Hepatocyte (in vitro differentiated cells): Measurements from ENCODE around the gene DAP3. TPM values are rescaled to one million over a fixed set of nuclear protein-coding genes. Genes with fewer than 3 reads are reported as not detected.
"Not testable (repeated sequence)": the region's sequence is repeated elsewhere in the genome, so short reads cannot be mapped to it uniquely, and the experiment has no call there.

Experiments
- DNase-seq: peaks from one replicate; pipeline ENCODE4 v3.0.0-alpha.2; 2016; ENCODE audit warnings: low spot score
- H2AFZ ChIP-seq: fragments of 200-600 bp; sonication (generic); 2 replicates; pipeline ENCODE4 v1.6.0; 2016; ENCODE audit warnings: antibody characterized with exemption, mild to moderate bottlenecking
- H3K27ac ChIP-seq: fragments of 200-600 bp; sonication (generic); 2 replicates; pipeline ENCODE4 v1.5.1; 2016; ENCODE audit warnings: mild to moderate bottlenecking
- H3K27me3 ChIP-seq: fragments of 200-600 bp; sonication (generic); 2 replicates; pipeline ENCODE4 v1.6.1; 2016
- H3K36me3 ChIP-seq: fragments of 200-600 bp; sonication (generic); replicated peaks from 2 replicates; pipeline ENCODE4 v1.5.1; 2016; ENCODE audit warnings: low read depth; ENCODE audit not compliant: insufficient read depth
- H3K4me1 ChIP-seq: fragments of 200-600 bp; sonication (generic); 2 replicates; pipeline ENCODE4 v1.5.1; 2016; ENCODE audit warnings: mild to moderate bottlenecking, moderate library complexity; ENCODE audit not compliant: insufficient read depth
- H3K4me2 ChIP-seq: fragments of 200-600 bp; sonication (generic); 2 replicates; pipeline ENCODE4 v1.6.0; 2016
- H3K4me3 ChIP-seq: fragments of 200-600 bp; sonication (generic); 2 replicates; pipeline ENCODE4 v1.5.1; 2016; ENCODE audit warnings: mild to moderate bottlenecking
- H3K79me2 ChIP-seq: fragments of 200-600 bp; sonication (generic); 2 replicates; pipeline ENCODE4 v1.6.0; 2017; ENCODE audit warnings: mild to moderate bottlenecking
- H3K9me2 ChIP-seq: fragments of 200-600 bp; sonication (generic); replicated peaks from 2 replicates; pipeline ENCODE4 v1.6.0; 2017; ENCODE audit warnings: mild to moderate bottlenecking; ENCODE audit not compliant: insufficient read depth
- H3K9me3 ChIP-seq: fragments of 200-600 bp; sonication (generic); 2 replicates; pipeline ENCODE4 v1.5.1; 2016; ENCODE audit warnings: low read depth, mild to moderate bottlenecking
- H4K20me1 ChIP-seq: fragments of 200-600 bp; sonication (generic); 2 replicates; pipeline ENCODE4 v1.6.0; 2016; ENCODE audit warnings: mild to moderate bottlenecking; ENCODE audit not compliant: insufficient read depth, poor library complexity, severe bottlenecking
- EZH2 ChIP-seq: fragments of 200-600 bp; sonication (generic); IDR thresholded peaks from 2 replicates; pipeline ENCODE4 v1.6.1; 2016; ENCODE audit warnings: antibody characterized with exemption, mild to moderate bottlenecking, borderline replicate concordance
- EZH2phosphoT487 ChIP-seq: fragments of 200-600 bp; sonication (generic); IDR thresholded peaks from one replicate; pipeline ENCODE4 v1.6.1; 2018; ENCODE audit warnings: antibody characterized with exemption, mild to moderate bottlenecking, low read depth, moderate library complexity; ENCODE audit not compliant: unreplicated experiment, severe bottlenecking
- WGBS: methylation state at CpG from one replicate; pipeline ENCODE4 v1.1.6; 2016; ENCODE audit warnings: low lambda C conversion rate; ENCODE audit errors: missing lambda C conversion rate; 5-methylcytosine and 5-hydroxymethylcytosine counted together
- polyA plus RNA-seq: library from polyadenylated mRNA; unstranded; fragments of >200 nt; fragmentation: Nextera tagmentation; extraction: Ambion mirVana; gene quantifications from 2 replicates; pipeline ENCODE4 v1.2.1, GENCODE V29; 2016
- total RNA-seq: library from RNA; depleted of rRNA; stranded (reverse); fragments of >200 nt; gene quantifications from 2 replicates; pipeline ENCODE4 v1.2.3, GENCODE V29; 2014
- TF ChIP-seq, protein P1 (sequence below): fragments of 200-600 bp; sonication (generic); IDR thresholded peaks from 2 replicates; pipeline ENCODE4 v1.5.1; 2016; ENCODE audit warnings: antibody characterized with exemption, mild to moderate bottlenecking; ENCODE audit not compliant: poor library complexity

DAP3 gene
- total and polyA plus RNA-seq, 2 experiments from 2014 or later = 61.5 to 115 TPM

DNA sequence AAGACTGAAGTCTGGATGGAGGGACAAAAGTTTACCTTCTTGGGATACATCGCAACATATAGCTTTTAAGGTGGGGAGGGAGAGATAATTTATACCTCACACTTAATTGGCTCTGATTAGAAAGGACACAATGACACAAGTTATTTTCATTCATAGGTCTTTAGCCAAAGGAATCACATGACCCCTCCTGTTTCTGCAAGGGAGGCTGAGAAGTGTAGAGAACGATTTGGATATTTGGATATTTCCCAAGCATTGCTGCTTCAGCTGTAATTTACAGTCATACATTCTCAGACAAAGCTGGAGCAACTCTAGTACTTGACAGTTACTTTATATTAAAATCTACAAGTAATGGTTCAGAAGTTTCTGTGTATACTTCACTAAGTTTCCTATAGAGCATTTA is 24.2 kb downstream of the DAP3 start:
- 91% methylated on average over 2 of the region's 2 CpGs for WGBS
- no peaks in the 10 kb centered on the region for H3K27me3 ChIP-seq
- H3K9me3 ChIP-seq = no peaks in the 10 kb centered on the region
- no peak overlapping the region for H3K4me3 ChIP-seq
- H3K9me2 ChIP-seq = no peaks in the 10 kb centered on the region
- DNase-seq = no peak
- TF ChIP-seq EZH2 = no peak
- no peak overlapping the region for H2AFZ ChIP-seq
- H3K79me2 ChIP-seq = peaks cover 28% of the 10 kb centered on the region
- no peaks in the 10 kb centered on the region for H4K20me1 ChIP-seq
- peaks cover 4% of the 10 kb centered on the region for H3K36me3 ChIP-seq
- H3K4me2 ChIP-seq = no peak overlapping the region
- H3K27ac ChIP-seq = no peak overlapping the region
- H3K4me1 ChIP-seq = no peaks in the 10 kb centered on the region

DNA sequence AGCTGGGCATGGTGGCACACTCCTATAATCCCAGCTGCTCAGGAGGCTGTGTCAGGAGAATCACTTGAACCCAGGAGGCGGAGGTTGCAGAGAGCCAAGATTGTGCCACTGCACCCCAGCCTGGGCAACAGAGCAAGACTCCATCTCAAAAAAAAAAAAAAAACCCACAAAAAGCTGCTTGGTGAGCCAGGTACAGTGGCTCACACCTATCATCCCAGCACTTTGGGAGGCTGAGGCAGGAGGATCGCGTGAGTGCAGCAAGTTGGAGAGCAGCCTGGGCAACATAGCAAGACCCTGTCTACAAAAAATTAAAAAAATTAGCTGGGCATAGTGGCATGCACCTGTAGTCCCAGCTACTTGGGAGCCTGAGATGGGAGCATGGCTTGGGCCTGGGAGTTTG is 26.2 kb downstream of the DAP3 start:
- not testable (repeated sequence) for H2AFZ ChIP-seq, H3K4me1 ChIP-seq, H3K27ac ChIP-seq, H3K9me3 ChIP-seq, H3K27me3 ChIP-seq, DNase-seq, H3K36me3 ChIP-seq, H3K9me2 ChIP-seq, H3K4me3 ChIP-seq, H4K20me1 ChIP-seq, H3K4me2 ChIP-seq
- H3K79me2 ChIP-seq = peaks cover 12% of the 10 kb centered on the region
- WGBS = 94% methylated on average over 3 of the region's 3 CpGs

- Histone ChIP-seq H3K9me3 (no peaks in the 10 kb centered on the region), H3K27me3 (no peaks in the 10 kb centered on the region), H3K9me2 (no peaks in the 10 kb centered on the region), H2AFZ (no peak overlapping the region), H3K79me2 (peaks cover 9% of the 10 kb centered on the region), H3K4me3 (no peak overlapping the region), H3K27ac (no peak overlapping the region), H3K36me3 (peaks cover 4% of the 10 kb centered on the region), H3K4me2 (no peak overlapping the region), H4K20me1 (no peaks in the 10 kb centered on the region), H3K4me1 (no peaks in the 10 kb centered on the region)
- TF ChIP-seq EZH2 = no peak
- TF ChIP-seq, protein P1, sequence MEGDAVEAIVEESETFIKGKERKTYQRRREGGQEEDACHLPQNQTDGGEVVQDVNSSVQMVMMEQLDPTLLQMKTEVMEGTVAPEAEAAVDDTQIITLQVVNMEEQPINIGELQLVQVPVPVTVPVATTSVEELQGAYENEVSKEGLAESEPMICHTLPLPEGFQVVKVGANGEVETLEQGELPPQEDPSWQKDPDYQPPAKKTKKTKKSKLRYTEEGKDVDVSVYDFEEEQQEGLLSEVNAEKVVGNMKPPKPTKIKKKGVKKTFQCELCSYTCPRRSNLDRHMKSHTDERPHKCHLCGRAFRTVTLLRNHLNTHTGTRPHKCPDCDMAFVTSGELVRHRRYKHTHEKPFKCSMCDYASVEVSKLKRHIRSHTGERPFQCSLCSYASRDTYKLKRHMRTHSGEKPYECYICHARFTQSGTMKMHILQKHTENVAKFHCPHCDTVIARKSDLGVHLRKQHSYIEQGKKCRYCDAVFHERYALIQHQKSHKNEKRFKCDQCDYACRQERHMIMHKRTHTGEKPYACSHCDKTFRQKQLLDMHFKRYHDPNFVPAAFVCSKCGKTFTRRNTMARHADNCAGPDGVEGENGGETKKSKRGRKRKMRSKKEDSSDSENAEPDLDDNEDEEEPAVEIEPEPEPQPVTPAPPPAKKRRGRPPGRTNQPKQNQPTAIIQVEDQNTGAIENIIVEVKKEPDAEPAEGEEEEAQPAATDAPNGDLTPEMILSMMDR = no peak
- no peak for TF ChIP-seq EZH2phosphoT487
- no peak for DNase-seq
- WGBS = 95% methylated on average over 5 of the region's 5 CpGs
Observed at GRCh38 chr1:155715777-155716176, 26.9 kb downstream of the DAP3 start.

GRCh38 chr1:155717041-155717440 is 28.1 kb downstream of the DAP3 start:
- H3K4me3 ChIP-seq = no peak overlapping the region
- H2AFZ ChIP-seq = no peak overlapping the region
- no peaks in the 10 kb centered on the region for H3K9me2 ChIP-seq
- peaks cover 4% of the 10 kb centered on the region for H3K36me3 ChIP-seq
- no peak for DNase-seq
- H3K27me3 ChIP-seq = no peaks in the 10 kb centered on the region
- H3K4me2 ChIP-seq = no peak overlapping the region
- no peaks in the 10 kb centered on the region for H4K20me1 ChIP-seq
- TF ChIP-seq EZH2phosphoT487 = no peak
- TF ChIP-seq, protein P1 = no peak
- no peak for TF ChIP-seq EZH2
- H3K79me2 ChIP-seq = peaks cover 9% of the 10 kb centered on the region
- no peak overlapping the region for H3K27ac ChIP-seq
- no peaks in the 10 kb centered on the region for H3K4me1 ChIP-seq
- H3K9me3 ChIP-seq = no peaks in the 10 kb centered on the region
- WGBS = 96% methylated on average over 7 of the region's 7 CpGs

DNA sequence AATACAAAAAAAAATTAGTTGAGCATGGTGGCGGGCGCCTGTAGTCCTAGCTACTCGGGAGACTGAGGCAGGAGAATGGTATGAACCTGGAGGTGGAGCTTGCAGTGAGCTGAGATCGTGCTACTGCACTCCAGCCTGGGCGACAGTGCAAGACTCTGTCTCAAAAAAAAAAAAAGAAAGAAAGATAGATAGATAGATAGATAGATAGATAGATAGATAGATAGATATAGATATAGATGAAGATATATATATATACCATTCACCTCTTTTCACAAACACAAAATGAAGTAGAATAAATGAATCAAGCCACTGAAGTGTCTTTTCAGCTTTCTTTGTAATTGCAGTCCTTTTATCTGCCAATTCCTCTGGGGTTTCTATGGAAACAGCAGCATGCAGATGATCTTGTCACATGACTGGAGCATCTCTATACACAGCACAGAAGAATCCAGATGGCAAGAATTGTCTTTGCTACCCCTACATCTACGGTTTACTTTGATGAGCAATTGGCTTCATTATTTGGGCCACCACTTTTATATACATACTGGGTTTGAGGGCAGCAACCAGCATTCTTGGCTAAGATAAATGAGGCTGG is 29.7 kb downstream of the DAP3 start:
- WGBS = 97% methylated on average over 6 of the region's 6 CpGs
- not testable (repeated sequence) for H3K4me2 ChIP-seq, H3K9me2 ChIP-seq, H3K4me3 ChIP-seq, H2AFZ ChIP-seq, H3K27me3 ChIP-seq, H3K27ac ChIP-seq, DNase-seq, H3K36me3 ChIP-seq, H4K20me1 ChIP-seq, H3K9me3 ChIP-seq, H3K4me1 ChIP-seq, H3K79me2 ChIP-seq
